Measurements from ENCODE around the gene TMPRSS6.

The TMPRSS6 gene

DNA sequence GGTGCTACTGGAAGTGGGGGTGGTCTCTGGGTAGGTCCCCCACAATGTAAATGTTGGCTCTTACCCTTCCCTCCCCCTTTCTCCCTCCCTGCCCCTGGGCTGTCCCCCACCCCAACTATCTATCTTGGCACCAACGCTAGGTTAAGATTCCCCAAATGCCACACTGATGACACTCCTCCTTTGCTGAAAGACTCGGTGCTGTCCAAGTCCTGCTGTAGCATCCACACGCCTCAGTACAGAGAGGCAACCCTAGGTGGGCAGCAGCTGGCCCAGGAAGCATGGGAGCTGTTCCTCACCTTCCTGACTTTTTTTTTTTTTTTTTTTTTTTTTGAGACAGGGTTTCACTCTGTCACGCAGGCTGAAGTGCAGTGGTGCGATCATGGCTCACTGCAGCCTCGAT, 61.4 kb downstream of the TMPRSS6 start:
- DNase-seq: no peak

DNA sequence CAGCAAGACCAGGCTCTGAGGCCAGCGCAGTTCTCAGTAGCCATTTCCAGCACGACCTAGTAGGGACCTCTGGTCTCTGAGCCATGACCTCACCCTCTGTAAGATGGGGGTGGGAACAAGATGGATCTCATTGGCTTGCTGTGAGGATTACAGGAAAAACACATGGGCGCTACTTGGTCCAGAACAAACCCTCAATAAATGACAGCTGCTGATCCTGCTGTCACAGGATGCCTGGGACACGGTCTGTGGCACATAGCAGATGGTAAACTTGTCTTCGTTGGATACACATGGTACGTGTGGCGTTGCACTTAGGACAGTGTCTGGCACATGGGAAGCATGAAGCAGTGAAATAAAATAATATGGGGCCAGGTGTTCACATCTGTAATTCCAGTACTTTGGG, 62.5 kb downstream of the TMPRSS6 start:
- no peak for DNase-seq

DNA sequence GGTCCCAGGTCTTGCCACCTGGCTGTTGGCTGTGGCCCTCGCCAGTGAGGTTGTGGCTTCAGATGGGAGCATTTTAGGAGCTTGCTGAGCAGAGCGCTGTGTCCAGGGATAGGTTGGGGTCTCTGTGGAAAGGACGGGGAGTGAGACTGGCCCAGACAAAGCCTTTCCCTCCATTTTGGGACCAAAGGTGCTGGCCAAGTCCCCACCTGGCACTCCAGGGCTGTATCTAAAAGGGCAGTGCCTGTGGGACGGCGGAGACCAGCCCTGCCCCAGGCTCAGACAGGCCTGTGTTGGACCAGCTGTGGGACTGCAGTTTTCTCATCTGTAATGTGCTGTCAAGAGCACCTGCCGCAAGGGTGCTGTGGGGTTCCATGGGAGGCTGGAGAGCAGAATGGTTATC, 62.9 kb downstream of the TMPRSS6 start:
- DNase-seq: no peak

DNA sequence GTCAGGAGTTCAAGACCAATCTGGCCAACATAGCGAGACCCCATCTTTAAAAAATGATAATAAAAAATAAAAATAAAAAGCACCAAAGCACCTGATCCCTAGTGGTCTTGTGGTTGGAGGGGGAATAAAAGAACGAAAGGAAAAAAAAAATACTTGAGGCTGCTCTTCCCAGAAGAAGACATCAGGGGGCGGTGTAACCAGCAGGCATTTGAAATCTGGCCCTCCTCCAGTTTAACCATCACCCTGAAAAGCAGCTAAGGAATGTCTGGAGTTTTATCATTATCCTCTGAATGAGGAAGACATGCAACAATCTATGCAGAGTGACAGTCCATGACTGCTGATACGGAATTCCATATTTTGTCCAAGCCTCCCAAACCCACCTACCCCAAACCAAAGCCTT, 63.6 kb downstream of the TMPRSS6 start:
- no peak for DNase-seq

DNA sequence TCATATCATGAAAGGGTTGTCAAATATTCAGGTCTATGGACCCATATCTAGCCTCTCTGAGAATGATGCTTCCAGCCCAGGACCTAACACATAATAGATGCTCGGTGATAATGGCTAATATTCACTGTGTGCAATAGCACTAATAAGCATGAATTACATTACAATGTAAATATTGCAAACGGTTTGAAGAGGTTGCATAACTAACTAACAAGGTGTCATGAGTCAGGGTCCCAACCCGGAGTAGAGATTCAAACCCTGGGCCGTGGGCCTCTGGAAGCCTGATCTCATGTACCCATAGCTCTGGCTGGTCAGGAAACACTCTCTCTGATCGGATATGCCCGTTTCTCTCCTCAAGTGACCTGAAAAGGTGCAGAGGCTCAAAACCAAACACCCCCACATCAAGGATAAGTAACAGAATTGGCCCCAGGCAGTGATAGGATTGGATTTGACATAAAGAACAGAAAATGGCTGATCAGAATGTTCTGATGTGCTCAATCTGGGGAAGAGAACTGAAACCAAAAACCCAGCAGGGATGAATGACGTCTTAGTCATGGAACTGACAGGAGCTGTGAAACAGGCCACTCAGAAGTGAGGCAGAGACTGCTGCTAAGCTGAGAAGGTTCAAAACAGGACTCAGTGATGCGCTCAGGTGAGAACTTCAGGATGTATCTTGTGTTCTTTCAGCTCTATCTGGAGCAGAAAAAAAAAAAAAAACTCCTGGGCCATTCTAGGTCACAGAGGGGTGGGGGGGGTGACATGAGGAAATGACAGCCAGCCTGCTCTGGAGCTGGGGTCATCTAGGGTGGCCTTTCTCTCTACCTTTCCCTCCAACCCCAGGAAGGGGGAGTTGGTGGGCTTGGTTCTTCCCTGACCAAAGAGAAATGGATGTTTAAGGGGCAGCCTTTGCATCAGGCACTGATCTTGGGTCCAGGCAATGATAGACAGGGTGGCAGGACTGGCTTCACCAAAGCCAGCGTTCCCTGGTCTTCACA, 64.6 kb downstream of the TMPRSS6 start:
- no peak for DNase-seq

DNA sequence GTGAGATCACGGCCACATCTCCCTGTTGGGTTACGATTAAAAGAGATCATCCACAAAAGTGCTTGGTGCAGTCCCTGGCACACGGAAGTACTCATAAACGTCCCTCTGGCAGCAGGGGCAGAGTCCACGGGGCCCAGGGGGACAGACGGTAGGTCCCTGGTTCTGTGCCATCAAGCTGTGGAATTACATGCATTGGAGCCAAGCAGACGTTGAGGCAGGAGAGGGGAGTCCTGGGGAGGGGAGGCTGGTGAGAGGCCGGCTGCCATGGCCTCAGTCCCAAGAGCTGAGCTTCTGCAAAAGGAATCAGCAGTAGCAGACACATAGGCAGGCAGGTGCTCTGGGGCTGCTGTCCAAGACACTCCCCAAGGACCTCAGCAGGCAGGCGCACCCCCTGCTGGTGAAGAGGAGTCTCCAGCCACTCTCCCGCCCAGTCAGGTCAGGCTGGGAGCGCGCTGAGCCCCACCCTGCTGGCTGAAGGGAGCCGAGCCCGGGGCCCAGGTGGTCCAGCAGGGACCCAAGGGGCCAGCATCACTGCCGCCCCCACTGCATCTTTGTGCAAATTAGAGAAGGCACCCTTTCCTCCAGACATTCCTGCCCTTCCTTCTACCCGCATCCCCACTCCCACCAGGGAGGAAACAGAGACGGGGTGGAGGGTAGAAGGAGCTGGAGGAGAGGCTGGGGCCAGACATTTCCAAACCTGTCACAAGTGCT, 65.5 kb downstream of the TMPRSS6 start:
- DNase-seq: no peak

DNA sequence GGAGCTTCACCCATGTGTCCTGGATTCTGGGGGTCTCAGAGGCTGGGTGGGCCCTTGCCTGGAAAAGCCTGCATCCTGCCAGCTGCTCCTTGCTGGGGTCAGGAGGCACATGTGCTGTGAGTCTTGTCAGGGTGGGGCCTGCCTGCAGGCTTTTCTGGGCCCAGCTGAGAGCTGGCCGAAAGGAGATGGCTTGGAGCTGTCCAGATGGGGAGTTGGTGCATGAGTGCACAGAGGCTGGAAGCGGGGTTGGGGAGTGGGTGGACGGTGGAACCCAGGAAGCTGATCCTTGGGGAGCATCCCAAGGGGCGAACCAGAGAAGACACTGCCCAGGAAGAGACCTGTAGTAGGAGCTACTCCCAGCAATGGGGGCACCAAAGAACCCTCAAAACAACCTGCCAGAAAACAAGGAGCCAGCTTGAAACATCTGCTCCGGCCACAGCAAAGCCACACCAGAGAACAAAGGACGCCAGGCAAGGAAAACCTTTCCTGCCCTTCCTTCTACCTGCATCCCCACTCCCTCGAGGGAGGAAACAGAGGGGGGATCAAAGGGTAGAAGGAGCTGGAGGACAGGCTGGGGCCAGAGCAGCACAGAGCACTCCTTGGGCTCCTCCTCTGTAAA, 66.2 kb downstream of the TMPRSS6 start:
- DNase-seq: no peak

DNA sequence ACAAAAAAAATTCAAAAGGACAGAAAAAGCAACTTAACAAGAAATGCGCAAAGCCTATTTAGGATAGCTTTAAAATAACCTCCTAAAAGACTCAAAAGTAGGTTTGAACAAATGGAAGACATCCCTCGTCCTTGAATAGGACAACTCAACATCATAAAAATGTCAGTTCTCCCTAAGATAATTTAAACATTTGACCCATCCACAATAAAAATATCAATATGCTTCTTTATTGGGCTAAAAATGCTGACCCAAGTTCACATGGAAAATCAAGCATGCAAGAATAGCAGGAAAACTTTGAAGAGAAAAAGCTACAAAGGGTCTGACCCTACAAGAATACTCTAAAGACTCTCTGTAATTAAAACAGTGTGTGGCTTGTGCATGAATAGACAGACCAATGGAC, 70.0 kb downstream of the TMPRSS6 start:
- no peak for DNase-seq

DNA sequence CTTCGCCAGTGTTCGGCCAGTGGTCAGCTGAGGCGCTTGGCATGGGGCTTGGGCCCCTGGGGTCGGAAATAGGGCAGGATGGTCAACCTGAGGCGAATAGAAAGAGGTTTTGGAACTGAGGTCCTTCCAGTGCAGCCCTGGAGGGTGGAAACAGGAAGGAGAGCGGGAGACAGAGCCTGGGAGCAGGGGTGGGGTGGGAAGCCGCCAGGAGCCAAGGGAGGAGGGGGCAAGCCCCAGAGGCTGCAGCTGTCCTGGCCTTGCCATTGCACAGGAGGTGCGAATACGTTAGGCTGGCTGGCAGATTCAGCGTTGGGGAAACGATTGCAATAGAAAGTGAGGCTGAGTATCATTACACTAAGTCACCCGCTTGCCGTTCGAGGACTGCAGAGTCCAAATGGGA, 71.8 kb downstream of the TMPRSS6 start:
- no peak for DNase-seq

DNA sequence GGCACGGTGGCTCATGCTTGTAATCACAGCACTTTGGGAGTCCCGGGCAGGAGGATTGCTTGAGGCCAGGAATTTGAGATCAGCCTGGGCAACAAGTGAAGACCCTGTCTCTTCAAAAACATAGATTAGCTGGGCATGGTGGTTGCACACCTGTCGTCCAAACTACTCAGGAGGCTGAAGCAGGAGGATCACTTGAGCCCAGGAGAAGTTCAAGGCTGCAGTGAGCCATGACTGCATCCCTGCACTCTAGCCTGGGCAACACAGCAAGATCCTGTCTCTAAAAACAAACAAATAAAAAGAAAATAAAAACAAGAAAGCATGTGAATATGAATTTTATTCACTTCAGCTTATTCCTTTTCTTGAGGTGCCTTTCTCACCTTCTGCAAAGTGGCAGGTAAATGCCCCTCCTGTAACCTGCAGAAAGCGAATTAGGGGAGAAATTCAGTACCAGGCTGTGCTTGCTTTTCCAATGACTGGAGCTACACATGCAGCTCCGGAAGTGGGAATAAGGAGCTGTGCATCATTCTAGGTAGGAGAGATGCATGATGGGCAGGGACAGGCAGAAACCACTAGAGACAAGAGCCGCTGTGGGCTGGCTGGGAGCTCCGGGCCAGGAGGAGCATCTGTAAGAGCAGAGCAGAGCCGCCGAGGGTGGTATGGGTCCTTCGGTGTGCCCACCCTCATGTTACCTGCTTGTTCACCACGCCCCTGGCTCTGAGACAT, 72.7 kb downstream of the TMPRSS6 start:
- DNase-seq: no peak

DNA sequence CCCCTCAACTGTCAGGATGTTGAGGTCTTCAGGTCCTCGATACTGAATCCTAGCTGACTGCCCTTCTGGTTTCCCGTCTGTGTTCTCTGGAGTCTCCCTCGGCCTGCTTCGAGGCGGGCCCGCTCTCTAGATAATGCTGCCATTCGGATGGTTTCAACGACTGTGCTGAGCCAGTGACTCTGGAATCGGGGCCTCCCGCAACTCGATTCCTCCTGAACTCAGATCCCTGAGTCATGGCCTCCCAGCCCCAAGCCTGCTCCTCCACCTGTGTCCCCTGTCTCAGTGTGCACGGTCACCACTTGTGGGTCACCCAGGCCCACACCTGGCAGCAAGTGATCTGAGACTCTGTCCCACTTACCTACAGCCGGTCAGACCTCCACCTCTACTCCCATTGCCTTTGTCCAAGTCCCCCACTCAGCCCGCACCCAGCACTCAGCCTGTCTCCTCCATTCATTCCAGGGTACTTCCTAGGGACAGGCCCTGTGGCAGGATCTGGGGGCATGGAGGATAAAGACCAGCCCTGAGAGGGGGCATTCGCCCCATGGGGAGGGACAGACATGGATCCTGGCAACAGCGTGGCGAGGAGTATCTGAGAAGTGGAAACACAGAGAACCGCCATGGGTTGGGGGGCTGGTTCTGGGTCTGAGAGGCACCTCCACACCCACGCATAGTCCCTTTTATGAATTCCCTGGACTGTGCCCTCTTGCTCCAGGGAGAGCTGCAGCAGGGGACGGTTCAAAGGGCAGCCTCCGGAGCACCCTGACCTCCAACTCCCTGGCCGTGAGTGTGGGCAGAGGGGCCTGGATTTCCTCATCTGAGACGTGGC, 75.7 kb downstream of the TMPRSS6 start:
- no peak for DNase-seq

DNA sequence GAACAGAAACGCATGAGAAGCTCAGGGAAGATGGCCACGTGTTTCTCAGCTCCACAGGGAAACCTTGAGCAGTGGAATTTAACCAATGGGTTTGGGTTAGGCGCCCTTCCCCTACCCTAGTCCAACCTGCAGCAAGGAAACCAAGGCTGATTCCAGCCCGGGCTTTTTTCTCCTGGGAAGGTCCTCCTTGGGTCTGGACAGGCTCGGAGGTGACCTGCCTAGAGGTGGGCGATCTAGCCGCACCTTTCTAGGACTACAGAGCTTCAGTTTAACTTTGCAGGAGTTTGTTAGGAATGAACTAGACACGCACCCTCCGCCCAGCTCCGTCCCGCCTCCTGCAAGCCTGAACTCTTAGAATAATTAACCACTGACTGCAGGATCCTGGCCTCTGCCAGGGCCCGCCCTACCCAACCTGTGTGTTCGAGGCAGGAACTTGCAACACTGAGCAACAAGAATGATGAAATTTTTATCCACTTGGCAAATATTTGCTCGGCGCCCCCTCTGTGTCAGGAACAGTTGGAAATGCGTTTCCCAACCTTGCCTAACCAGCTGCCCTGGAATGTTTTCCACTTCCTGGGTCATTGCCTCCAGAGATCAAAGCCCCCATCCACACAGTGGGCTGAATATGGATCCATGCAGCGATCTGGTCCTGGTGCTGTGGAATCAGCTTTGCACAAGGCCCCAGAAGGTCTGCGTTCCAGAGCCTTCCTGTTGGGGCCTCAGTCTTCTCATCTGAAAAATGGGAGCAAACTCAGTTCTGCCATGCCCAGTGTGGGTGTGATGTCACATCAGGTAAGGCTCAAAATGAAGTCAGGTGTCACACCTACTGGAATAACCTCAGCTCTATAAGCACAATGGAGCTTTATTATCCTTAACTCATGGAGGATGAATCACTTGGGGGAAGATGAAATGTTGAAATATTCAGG, 76.7 kb downstream of the TMPRSS6 start:
- no peak for DNase-seq

DNA sequence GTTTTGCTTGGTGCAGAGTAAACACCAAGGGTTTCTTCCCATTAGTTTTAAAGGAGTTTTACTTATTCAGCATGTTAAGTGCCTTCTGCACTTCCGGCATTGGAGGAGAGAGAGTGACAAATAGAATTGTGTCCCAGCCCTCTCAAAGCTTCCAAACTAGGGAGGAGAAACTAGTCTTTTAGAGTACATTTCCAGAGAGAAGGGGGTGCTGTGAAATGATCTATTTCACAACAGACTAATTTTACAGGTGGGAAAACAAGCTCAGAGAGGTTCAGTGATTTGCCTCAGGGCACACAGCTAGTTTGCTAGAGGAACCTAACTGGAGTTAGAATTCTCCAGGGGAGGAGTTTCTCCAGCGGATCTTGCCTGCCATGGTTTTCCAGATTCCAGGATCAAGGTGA, 77.4 kb downstream of the TMPRSS6 start:
- DNase-seq: no peak

DNA sequence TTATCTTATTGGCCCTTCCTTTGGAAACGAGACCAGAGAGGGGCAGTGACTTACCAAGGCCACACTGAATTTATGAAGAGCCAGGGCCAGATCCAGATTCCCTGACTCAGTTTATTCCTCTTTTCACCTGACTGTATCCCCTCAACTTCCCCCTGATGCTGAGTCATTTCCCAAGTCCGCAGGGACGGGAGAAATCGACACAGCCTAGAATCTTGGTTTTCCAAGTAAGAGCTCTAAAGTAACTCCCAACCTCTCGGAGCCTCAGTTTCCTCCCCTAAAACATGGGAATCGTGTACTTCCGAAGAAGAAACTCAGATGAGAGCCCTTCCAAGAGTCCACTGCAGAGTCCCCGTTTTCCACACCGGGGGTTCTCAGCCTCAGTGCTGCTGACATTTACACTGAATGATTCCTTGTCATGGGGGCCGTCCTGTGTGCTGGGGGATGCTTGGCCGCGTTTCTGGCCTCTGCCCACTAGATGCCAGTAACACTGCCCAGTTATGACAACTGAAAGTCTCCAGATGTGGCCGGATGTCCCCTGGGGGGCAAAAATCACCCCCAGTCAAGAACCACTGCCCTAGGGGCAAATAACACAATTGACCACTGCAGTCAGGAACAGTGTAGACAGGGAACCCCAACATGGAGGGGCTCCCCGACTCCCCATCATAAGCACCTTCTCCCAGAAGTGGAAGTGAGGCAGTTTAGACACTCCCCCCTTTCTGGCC, 78.8 kb downstream of the TMPRSS6 start:
- DNase-seq: no peak

DNA sequence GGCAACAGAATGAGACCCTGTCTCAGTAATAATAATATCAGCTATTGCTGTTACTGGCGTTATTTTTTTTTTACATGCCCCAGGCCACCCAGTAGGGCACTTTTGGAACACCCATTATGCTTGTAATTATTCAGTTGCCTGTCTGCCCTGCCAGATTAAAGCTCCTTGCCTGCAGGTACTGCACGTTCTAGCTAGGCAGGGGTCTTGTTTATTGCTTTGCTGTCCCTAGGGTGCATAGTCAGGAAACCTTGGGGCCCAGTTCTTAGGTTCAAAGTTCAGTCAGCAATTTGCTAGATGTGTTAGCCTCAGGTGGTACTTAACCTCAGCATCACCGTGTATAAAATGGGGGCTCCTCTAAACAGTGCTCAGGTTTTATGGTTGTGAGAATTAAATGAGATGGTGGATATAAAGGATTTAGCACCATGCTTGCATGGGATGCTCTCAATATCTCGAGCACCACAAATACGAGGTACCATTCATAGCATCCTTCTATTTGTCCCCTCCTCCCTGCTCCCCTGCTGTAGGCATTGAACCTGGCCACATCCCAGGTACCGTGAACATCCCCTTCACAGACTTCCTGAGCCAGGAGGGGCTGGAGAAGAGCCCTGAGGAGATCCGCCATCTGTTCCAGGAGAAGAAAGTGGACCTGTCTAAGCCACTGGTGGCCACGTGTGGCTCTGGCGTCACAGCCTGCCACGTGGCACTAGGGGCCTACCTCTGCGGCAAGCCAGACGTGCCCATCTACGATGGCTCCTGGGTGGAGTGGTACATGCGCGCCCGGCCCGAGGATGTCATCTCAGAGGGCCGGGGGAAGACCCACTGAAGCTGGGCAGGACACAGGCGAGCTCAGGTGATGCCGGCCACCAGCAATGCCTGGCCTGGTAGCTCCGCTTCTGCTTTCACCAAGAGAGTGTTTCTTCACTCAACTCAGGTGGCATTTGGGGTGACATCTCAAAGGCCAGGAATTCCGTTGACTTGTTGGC, 80.5 kb downstream of the TMPRSS6 start:
- DNase-seq: no peak

DNA sequence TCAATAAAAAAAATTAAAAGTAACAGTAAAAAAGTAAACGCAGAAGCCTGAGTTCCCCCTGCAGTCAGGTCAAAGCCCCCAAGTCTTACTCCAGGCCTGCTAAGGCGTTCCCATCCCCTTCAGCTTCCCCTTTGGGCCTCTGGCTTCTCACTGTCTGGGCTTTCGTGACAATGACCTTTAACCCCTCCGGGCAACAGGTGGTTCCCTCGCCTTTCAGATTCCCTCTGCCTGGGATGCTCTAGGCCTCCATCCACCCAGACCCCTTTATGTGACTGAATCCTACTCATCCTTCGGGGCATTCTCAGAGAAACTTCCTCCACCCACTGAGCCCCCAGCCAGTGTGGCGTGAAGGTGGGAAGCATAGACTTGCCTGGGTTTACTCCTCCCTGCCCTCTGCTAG, 82.0 kb downstream of the TMPRSS6 start:
- DNase-seq: no peak

DNA sequence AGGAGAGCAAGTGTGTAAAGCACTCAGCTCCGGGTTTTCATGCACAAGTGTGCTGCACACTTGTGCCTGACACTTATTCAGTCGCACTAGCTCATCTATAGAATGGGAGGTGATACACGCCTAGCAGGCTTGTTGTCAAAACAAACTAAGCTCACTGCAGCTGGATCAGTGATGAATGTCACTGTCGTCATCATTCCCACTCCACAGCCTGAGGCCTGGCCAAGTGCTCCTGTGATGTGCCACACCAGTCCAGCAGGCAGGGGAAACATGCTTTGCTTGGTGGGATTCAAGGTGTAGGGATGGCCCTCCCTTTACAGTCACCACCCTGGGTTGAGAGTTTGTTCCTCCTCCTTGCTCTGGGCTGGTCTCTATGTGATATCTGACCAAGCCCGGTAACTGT, 83.2 kb downstream of the TMPRSS6 start:
- no peak for DNase-seq

DNA sequence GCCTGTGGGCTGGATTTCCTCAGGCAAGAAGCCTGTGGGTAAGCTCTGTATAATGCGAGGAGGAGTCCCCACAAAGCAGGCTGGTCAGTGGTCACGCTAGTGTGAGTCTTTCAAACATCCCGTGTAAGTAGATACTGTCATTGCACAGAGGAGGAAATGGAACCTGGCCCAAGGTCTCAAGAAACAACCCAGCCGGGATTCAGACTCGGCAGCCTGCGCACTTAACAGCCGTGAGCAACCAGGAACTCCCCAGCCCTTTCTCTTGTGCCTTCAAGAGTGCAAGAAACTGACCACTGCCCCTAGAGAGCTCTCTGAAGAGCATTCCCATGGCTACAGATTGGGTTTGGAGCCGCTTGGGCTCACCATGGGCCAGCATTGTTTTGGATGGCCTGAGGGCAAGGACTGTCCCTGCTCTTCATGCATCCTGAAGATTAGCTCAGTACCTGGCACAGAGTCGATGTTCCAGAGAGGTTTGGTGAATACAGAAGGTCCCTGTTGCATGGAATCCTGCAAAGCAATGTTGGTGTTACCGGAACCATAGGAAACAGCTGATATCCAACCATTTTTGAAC, 83.9 kb downstream of the TMPRSS6 start:
- DNase-seq: no peak
